CD4-positive, alpha-beta memory T cell (primary cell): ENCODE measurements around the gene PRPSAP2. TPM values are rescaled to one million over a fixed set of nuclear protein-coding genes. Genes with fewer than 3 reads are reported as not detected.

ENCODE experiments used
- CTCF ChIA-PET: fragments of 350-600 bp; sonication (Branson Sonifier 250); formaldehyde crosslinking; loops from one replicate; lab custom pipeline; 2021; ENCODE audit warnings: inconsistent platforms; ENCODE audit not compliant: partially characterized antibody; lab: Charles Lee
- POLR2A ChIA-PET: fragments of 350-600 bp; sonication (Branson Sonifier 250); formaldehyde crosslinking; loops from one replicate; lab custom pipeline; 2021; ENCODE audit not compliant: partially characterized antibody; lab: Charles Lee
- DNase-seq, 5 donors: peaks; one replicate each; pipeline versions ENCODE4 v3.0.0 to v3.0.0-alpha.2; 2020 to 2022; ENCODE audit warnings: mixed read lengths in 1 of 5
- H3K27ac ChIP-seq: one replicate; pipeline ENCODE4 v1.7.0; 2013; ENCODE audit warnings: low read depth, low read length
- H3K27me3 ChIP-seq: 2 replicates; pipeline ENCODE4 v1.7.0; 2013; ENCODE audit warnings: mild to moderate bottlenecking, low read length, moderate library complexity; ENCODE audit not compliant: insufficient read depth
- H3K36me3 ChIP-seq: 2 replicates; pipeline ENCODE4 v1.7.0; 2013; ENCODE audit warnings: mild to moderate bottlenecking, low read length, moderate library complexity; ENCODE audit not compliant: insufficient read depth
- H3K4me1 ChIP-seq: 2 replicates; pipeline ENCODE4 v1.7.0; 2013; ENCODE audit warnings: mild to moderate bottlenecking, low read length, moderate library complexity; ENCODE audit not compliant: insufficient read depth
- H3K4me3 ChIP-seq, 2 donors: one replicate each; pipeline ENCODE4 v1.7.0; 2013; ENCODE audit warnings: low read length in 2 of 2, mild to moderate bottlenecking in 1 of 2
- H3K9me3 ChIP-seq, 2 donors: one replicate each; pipeline ENCODE4 v1.7.0; 2013; ENCODE audit warnings: low read length in 2 of 2, control low read depth in 1 of 2; ENCODE audit not compliant: control insufficient read depth in 1 of 2
- H3K27ac Mint-ChIP-seq, 7 donors: one replicate each; pipeline ENCODE4 v1.8.0; 2020 to 2021; ENCODE audit warnings: mixed read lengths in 7 of 7, mild to moderate bottlenecking in 6 of 7, inconsistent platforms in 3 of 7, moderate library complexity in 3 of 7
- H3K27me3 Mint-ChIP-seq, 2 donors: one replicate each; pipeline ENCODE4 v1.8.0; 2020 to 2021; ENCODE audit warnings: mixed read lengths in 2 of 2
- H3K36me3 Mint-ChIP-seq, 2 donors: one replicate each; pipeline ENCODE4 v1.8.0; 2020 to 2021; ENCODE audit warnings: mixed read lengths in 2 of 2, inconsistent platforms in 1 of 2, mild to moderate bottlenecking in 1 of 2
- H3K4me1 Mint-ChIP-seq, 4 donors: one replicate each; pipeline ENCODE4 v1.8.0; 2020 to 2021; ENCODE audit warnings: mixed read lengths in 4 of 4, mild to moderate bottlenecking in 1 of 4
- H3K4me3 Mint-ChIP-seq, 8 donors: one replicate each; pipeline ENCODE4 v1.8.0; 2020 to 2021; ENCODE audit warnings: mixed read lengths in 8 of 8, mild to moderate bottlenecking in 7 of 8, moderate library complexity in 6 of 8, inconsistent platforms in 3 of 8
- H3K9me3 Mint-ChIP-seq, 8 donors: one replicate each; pipeline ENCODE4 v1.8.0; 2020 to 2021; ENCODE audit warnings: mixed read lengths in 8 of 8, mild to moderate bottlenecking in 5 of 8, inconsistent platforms in 3 of 8, moderate library complexity in 1 of 8
- intact Hi-C: fragments of 100-400 bp; cut with micrococcal nuclease; formaldehyde crosslinking; loops from one replicate; pipeline ENCODE4 v1.15.1; 2023
- polyA plus RNA-seq, 2 donors: library from polyadenylated mRNA; unstranded; fragments of 300-500 nt; fragmentation: Illumina TruSeq; gene quantifications; one replicate each; pipeline ENCODE4 v1.2.3, GENCODE V29; 2021
- total RNA-seq, 2 experiments: library from RNA; stranded (reverse); gene quantifications; one replicate each; pipeline ENCODE4 v1.2.3, GENCODE V29; 2021

PRPSAP2 gene
- total and polyA plus RNA-seq, 4 experiments from 2014 or later = 32.3 to 55.6 (median 49.3) TPM

DNA sequence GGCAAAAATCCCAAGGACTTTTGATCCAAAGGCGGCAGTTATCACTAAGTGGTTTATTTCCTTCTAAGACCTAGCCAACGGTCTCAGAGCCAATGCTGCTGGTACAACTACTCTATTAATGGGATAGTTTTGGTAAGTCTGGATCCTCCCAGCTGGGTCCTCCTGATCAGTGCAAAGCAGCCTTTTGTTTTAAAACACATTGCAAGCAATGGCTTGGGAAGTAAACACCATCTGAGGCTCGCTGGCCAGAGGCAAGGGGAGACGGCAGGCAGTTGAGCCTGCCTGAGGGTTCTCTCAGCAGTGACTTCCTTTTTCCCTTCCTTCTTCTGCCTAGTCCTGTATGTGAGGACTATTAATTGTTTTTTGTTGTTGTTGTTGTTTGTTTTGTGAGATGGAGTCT, 92.4 kb downstream of the PRPSAP2 start:
- Mint-ChIP-seq H3K4me1 (peaks cover 14 to 28% (median 23%) of the 10 kb centered on the region in 4 donors), H3K4me3 (no peak overlapping the region), H3K36me3 (no peaks in the 10 kb centered on the region), H3K9me3 (no peaks in the 10 kb centered on the region), H3K27ac (no peak overlapping the region), H3K27me3 (peaks cover 0 to 2% of the 10 kb centered on the region in 2 donors)
- H3K27me3 ChIP-seq = no peaks in the 10 kb centered on the region
- intact Hi-C loops = no loop called here
- H3K4me1 ChIP-seq = peaks cover 18% of the 10 kb centered on the region
- no peaks in the 10 kb centered on the region for H3K36me3 ChIP-seq
- no peak overlapping the region for H3K4me3 ChIP-seq
- no peak overlapping the region for H3K27ac ChIP-seq
- DNase-seq = no peak
- no peaks in the 10 kb centered on the region for H3K9me3 ChIP-seq
- ChIA-PET CTCF (interaction anchor here (0.5 to 2.8 kb wide), 2 partner anchors 10 to 37 kb away, joined by 3 to 29 read pairs; no protein-coding TSS in a partner anchor), POLR2A (no interaction called here)

DNA sequence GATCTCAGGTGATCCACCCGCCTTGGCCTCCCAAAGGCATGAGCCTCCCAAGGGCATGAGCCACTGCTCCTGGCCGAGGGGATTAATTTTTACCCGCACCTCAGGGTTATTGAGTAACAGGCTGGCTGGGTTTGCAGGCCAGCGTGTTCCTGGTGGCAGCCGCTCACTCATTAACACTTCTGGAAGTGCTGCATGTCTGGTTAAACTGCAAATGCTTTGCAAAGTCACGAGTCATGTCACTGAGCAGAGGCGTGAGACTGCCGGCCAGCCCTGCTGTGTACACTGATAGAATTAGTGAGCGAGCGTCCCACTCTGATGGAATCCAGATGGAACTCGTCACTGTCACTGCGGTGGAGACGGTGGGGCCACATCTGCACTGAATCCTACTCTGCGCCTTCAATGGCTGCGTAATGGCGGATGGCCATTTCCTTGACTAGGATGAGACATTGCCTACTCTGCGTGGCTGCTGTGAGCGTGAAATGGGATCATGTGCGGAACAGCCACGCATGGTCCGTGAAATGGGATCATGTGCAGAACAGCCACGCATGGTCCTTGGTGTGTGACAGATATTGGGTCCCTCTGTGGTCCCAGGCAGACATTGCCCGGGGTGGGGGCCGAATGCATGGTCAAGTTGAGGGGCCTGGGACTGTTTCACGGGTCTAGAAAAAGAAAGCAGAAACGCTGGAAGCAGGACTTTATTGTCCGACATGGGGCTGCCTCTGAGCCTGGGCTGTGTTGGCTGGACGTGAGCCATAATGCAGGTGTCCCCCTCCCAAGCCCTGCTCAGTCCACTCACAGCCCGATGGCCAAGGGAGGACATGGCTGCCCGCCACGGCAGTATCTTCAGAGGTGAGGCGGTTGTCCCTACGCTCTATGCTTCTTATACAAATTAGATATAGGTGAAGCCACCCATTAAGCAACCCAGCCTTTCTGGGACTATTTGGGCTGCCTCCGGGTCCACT, 93.3 kb downstream of the PRPSAP2 start:
- Histone ChIP-seq H3K4me3 (no peak overlapping the region), H3K27me3 (no peaks in the 10 kb centered on the region), H3K27ac (no peak overlapping the region), H3K9me3 (no peaks in the 10 kb centered on the region), H3K4me1 (peaks cover 26% of the 10 kb centered on the region), H3K36me3 (no peaks in the 10 kb centered on the region)
- H3K9me3 Mint-ChIP-seq = peaks cover 0 to 2% (median 0%) of the 10 kb centered on the region in 8 donors
- H3K4me3 Mint-ChIP-seq = no peak overlapping the region
- no peaks in the 10 kb centered on the region for H3K36me3 Mint-ChIP-seq
- ChIA-PET POLR2A (no interaction called here), CTCF (interaction anchor here (1.3 kb wide), 1 partner anchor 10 kb away, joined by 6 read pairs; no protein-coding TSS in a partner anchor)
- intact Hi-C loops = no loop called here
- H3K27me3 Mint-ChIP-seq = no peaks in the 10 kb centered on the region
- H3K27ac Mint-ChIP-seq = no peak overlapping the region
- no peak for DNase-seq
- H3K4me1 Mint-ChIP-seq = peaks cover 18 to 33% (median 27%) of the 10 kb centered on the region in 4 donors

DNA sequence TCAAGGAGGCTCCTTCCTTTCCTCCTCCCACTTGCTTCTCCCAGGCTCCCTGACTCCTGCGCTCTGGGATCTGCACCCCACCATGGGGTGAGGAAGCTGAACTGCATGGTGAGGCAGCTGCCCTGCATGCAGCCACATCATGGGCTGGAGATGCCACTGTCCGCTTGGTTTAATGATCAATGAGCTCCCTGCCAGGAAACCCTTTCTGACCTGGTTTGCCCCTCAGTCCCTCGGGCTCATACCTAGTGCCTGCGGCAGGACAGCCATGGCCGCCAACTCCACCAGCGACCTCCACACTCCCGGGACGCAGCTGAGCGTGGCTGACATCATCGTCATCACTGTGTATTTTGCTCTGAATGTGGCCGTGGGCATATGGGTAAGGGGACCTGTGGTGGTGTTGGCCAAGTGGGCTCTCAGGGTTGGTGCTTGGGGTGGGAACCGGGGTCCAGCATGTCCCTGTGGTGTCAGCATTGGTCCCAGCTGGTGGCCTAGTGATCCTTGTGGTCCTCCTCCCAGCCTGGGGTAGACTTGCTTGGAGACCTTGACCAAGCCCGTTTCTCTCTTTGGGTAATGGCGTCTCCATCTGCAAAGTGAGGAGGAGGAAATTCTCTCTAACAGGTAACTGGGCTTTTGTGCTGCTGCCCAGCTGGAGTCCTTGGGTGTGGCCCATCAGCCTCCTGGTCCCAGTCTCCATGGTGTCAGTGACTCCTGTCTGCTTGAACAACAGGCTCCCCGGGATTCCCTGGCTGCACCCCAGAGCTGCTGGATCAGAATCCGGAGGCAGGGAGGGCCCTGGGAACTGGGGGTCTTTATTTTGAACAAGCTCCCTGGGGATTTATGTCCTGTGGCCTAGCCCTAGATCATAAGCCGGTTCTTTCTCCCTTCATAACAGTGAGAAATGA, 94.3 kb downstream of the PRPSAP2 start, which contains the start of gene SLC5A10:
Gene SLC5A10, plus strand, starts transcription at position 225 of the 902 bp plus-strand sequence. Its CDS starts 41 bp downstream, at position 266.
- H3K9me3 ChIP-seq = no peaks in the 10 kb centered on the region
- H3K27me3 ChIP-seq = no peaks in the 10 kb centered on the region
- Mint-ChIP-seq H3K9me3 (peaks cover 0 to 2% (median 0%) of the 10 kb centered on the region in 8 donors), H3K4me3 (no peak within 1 kb of the TSS), H3K27me3 (no peaks in the 10 kb centered on the region), H3K36me3 (no peaks in the 10 kb centered on the region), H3K4me1 (peaks cover 22 to 42% (median 31%) of the 10 kb centered on the region in 4 donors), H3K27ac (peak within 1 kb of the TSS in 1 of 7 donors; percentile 42)
- intact Hi-C loops = no loop called here
- no peak within 1 kb of the TSS for H3K27ac ChIP-seq
- H3K36me3 ChIP-seq = no peaks in the 10 kb centered on the region
- POLR2A ChIA-PET = interaction anchor here (0.6 kb wide), 1 partner anchor 55 kb away, joined by 3 read pairs; no protein-coding TSS in a partner anchor
- no peak for DNase-seq
- no peak within 1 kb of the TSS for H3K4me3 ChIP-seq
- H3K4me1 ChIP-seq = peaks cover 35% of the 10 kb centered on the region
- CTCF ChIA-PET = interaction anchor here (1.3 kb wide), 1 partner anchor 9 kb away, joined by 6 read pairs; no protein-coding TSS in a partner anchor

DNA sequence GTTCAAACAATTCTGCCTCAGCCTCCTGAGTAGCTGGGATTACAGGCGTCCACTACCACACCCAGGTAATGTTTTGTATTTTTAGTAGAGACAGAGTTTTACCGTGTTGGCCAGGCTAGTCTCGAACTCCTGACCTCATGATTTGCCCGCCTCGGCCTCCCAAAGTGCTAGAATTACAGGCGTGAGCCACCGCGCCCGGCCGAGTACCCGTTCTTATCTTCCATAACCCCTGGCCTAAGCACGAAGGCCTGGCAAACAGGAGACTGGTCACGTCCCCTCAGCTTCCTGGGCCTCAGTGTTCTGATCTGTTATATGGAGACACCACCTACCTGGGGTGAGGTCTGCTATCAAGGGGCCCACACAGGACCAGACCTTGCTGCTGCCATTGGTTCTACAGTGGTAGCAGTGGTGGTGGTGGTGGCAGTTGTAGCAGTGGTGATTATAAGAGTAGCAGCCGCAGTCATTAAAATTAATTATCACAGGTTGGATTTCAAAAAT, 95.3 kb downstream of the PRPSAP2 start:
- intact Hi-C loops = no loop called here
- Mint-ChIP-seq H3K4me1 (peaks cover 24 to 49% (median 34%) of the 10 kb centered on the region in 4 donors), H3K27me3 (no peaks in the 10 kb centered on the region), H3K9me3 (peaks cover 0 to 2% (median 0%) of the 10 kb centered on the region in 8 donors), H3K4me3 (no peak overlapping the region), H3K27ac (peak overlapping the region in 2 of 7 donors; percentile 25 to 78), H3K36me3 (no peaks in the 10 kb centered on the region)
- Histone ChIP-seq H3K27ac (no peak overlapping the region), H3K36me3 (no peaks in the 10 kb centered on the region), H3K9me3 (no peaks in the 10 kb centered on the region), H3K27me3 (no peaks in the 10 kb centered on the region), H3K4me3 (no peak overlapping the region), H3K4me1 (peaks cover 35% of the 10 kb centered on the region)
- ChIA-PET CTCF (no interaction called here), POLR2A (no interaction called here)
- DNase-seq = no peak

DNA sequence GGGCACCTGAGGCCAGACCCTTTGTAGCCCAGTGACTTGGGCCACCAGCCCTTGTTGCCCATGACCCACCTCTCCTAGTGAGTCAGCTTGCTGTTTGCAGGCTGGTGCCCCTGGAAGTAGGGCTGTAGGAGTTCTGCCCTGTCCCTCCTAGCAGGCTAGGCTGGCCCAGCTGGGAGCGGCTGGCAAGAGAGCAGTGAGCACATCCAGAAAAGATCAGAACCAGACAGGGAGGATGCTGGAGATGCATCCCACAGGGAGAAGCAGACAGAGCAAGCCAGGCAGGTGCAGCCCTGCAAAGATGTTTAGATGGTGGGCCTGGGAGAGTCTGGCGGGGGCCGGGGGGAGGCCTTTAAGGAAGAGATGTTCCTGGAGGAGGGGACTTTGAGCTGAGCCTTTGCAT, 96.4 kb downstream of the PRPSAP2 start:
- intact Hi-C loops = loop anchor here (2.0 kb wide), 1 partner anchor 50 kb away; the partner anchor contains the start of gene FAM83G
- H3K27me3 Mint-ChIP-seq = no peaks in the 10 kb centered on the region
- Histone ChIP-seq H3K27ac (no peak overlapping the region), H3K4me1 (peaks cover 35% of the 10 kb centered on the region), H3K9me3 (no peaks in the 10 kb centered on the region), H3K4me3 (no peak overlapping the region), H3K27me3 (no peaks in the 10 kb centered on the region), H3K36me3 (no peaks in the 10 kb centered on the region)
- CTCF ChIA-PET = interaction anchor here (0.9 kb wide), 2 partner anchors 8 to 15 kb away, joined by 3 read pairs; no protein-coding TSS in a partner anchor
- POLR2A ChIA-PET = interaction anchor here (0.7 to 3.4 kb wide), 5 partner anchors 12 to 1283 kb away, joined by 3 to 22 read pairs (median 3); partner anchors contain the start of genes FAM83G and PRPSAP2
- H3K36me3 Mint-ChIP-seq = no peaks in the 10 kb centered on the region
- DNase-seq = no peak
- H3K4me1 Mint-ChIP-seq = peaks cover 24 to 58% (median 35%) of the 10 kb centered on the region in 4 donors
- H3K27ac Mint-ChIP-seq = peak overlapping the region; percentile 22 to 91 (median 67)
- H3K9me3 Mint-ChIP-seq = peaks cover 0 to 2% (median 0%) of the 10 kb centered on the region in 8 donors
- peak overlapping the region; percentile 14 to 89 (median 52) for H3K4me3 Mint-ChIP-seq

DNA sequence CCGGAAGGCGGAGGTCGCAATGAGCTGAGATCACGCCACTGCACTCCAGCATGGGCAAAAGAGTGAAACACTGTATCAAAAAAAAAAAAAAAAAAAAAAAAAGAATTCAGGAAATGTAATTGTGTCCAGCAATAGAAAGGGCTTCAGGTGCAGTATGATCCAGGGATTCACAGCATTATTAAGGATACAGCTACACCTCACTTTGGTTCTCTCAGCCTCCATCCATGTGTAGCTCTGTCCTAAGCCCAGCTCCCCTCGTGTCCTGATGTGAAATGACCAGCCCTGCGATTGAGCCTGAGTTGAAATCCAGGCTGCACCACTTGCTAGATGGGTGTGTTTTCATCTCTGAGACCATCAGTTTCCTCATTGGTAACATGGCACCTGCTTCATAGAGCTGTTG, 97.1 kb downstream of the PRPSAP2 start:
- Histone ChIP-seq H3K4me3 (peak overlapping the region in 1 of 2 donors; percentile 43), H3K4me1 (peaks cover 35% of the 10 kb centered on the region), H3K36me3 (no peaks in the 10 kb centered on the region), H3K27ac (no peak overlapping the region), H3K9me3 (no peaks in the 10 kb centered on the region), H3K27me3 (no peaks in the 10 kb centered on the region)
- no peaks in the 10 kb centered on the region for H3K27me3 Mint-ChIP-seq
- intact Hi-C loops = loop anchor here (1.0 to 5.0 kb wide), 3 partner anchors 30 to 53 kb away; partner anchors contain the start of gene FAM83G
- DNase-seq = no peak
- peak overlapping the region; percentile 74 to 96 (median 91) for H3K27ac Mint-ChIP-seq
- POLR2A ChIA-PET = interaction anchor here (0.7 to 3.4 kb wide), 14 partner anchors 12 to 1283 kb away, joined by 3 to 22 read pairs (median 3); partner anchors contain the start of genes FAM83G and PRPSAP2
- H3K4me3 Mint-ChIP-seq = peak overlapping the region; percentile 48 to 96 (median 84)
- CTCF ChIA-PET = interaction anchor here (0.9 to 1.5 kb wide), 4 partner anchors 12 to 329 kb away, joined by 3 to 4 read pairs (median 4); no protein-coding TSS in a partner anchor
- H3K9me3 Mint-ChIP-seq = peaks cover 0 to 2% (median 0%) of the 10 kb centered on the region in 8 donors
- no peaks in the 10 kb centered on the region for H3K36me3 Mint-ChIP-seq
- H3K4me1 Mint-ChIP-seq = peaks cover 25 to 60% (median 35%) of the 10 kb centered on the region in 4 donors
